ENCODE measurements around the gene MKNK1. TPM values are rescaled to one million over a fixed set of nuclear protein-coding genes. Genes with fewer than 3 reads are reported as not detected.

The MKNK1 gene
- total and polyA plus RNA-seq, 2 of the 4 experiments (the other 2 are of a cell fraction): 14.3 to 35.2 TPM

DNA sequence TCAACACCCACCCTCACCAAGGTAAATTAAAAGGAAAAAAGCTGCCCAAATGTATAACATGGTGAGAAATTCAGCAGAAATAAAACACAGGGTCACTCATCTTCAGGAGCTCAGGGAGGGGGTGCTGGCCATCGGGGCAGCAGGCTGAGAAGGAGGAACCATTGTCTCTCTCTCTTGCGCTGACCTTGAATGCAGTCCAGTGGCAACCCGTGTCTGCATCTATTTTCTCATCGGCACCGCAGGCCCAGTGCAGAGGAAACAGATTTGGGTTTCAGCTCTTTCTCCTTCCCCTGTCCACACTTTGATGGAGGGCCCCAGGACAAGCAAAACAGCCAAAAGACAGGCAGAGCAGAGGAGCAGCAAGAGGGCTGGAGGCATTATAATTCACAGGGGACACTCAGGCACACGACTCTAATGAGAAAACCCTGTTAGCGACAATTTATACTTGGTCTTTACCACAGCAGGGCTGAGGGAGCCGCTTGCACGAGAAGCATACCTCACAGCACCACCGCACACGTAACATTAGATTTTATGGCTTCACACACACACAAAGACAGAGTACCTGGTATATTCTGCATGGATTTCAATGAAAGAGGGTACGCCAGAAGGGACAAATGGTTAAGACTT lies 18.6 kb downstream of the MKNK1 start:
- dilution Hi-C loops (cut with HindIII; ENCODE audit: low sequenced_read_pairs, unreplicated experiment) (no loop called here), in situ Hi-C loops (cut with MboI; ENCODE audit: low sequenced_read_pairs) (no loop called here), intact Hi-C loops (cut with micrococcal nuclease) (no loop called here)
- H3K79me1 ChIP-seq (ENCODE audit: low read depth in 1 of 2, low read length in 2 of 2): peaks cover 0 to 3% of the 10 kb centered on the region in 2 experiments; a peak in 2 of 4 replicates
- no peak overlapping the region for H2BK5ac ChIP-seq (ENCODE audit: low read depth, low read length, poor library complexity, severe bottlenecking)
- no peak overlapping the region for H4K5ac ChIP-seq (ENCODE audit: low read depth, low read length)
- H3K4me1 ChIP-seq (ENCODE audit: control insufficient read depth, insufficient read depth, low read length): no peaks in the 10 kb centered on the region
- no peak overlapping the region for H3K4me2 ChIP-seq (ENCODE audit: low read depth, low read length)
- POLR2A ChIA-PET (ENCODE audit: unreplicated experiment): no interaction called here
- WGBS, 2 experiments (ENCODE audit: extremely low coverage in 2 of 2, insufficient read length in 1 of 2): 57% methylated on average over 1 of the region's 12 CpGs; no CpG with 5 or more reads in 1 of the 2 experiments
- no peaks in the 10 kb centered on the region for H3K27me3 ChIP-seq (ENCODE audit: control insufficient read depth, insufficient read depth, low read length)
- H3K56ac ChIP-seq (ENCODE audit: extremely low read depth, insufficient read depth, low read length): no peak overlapping the region
- ATAC-seq (ENCODE audit: low read depth) (no peak), DNase-seq (no peak)
- H3K18ac ChIP-seq (ENCODE audit: low read depth, low read length): no peak overlapping the region
- peaks cover 55% of the 10 kb centered on the region for H3K36me3 ChIP-seq (ENCODE audit: control insufficient read depth, insufficient read depth, low read length)
- no peak overlapping the region for H2AK5ac ChIP-seq (ENCODE audit: low read depth, low read length)
- no peak overlapping the region for H2AK9ac ChIP-seq (replicated peaks; ENCODE audit: low read depth, low read length, poor library complexity)
- no peak overlapping the region for H3K14ac ChIP-seq (replicated peaks; ENCODE audit: low read depth, low read length)
- H4K8ac ChIP-seq (ENCODE audit: low read depth in 2 of 2, low read length in 2 of 2): no peak overlapping the region
- no peak overlapping the region for H3K9ac ChIP-seq (ENCODE audit: low read depth, low read length)
- no peak overlapping the region for H4K91ac ChIP-seq (ENCODE audit: insufficient read depth, low read depth, low read length)
- H3K27ac ChIP-seq (ENCODE audit: insufficient read depth, low read length): no peak overlapping the region
- H3K9me3 ChIP-seq (ENCODE audit: control insufficient read depth, insufficient read depth, low read length): no peaks in the 10 kb centered on the region
- no peak overlapping the region for H3K23ac ChIP-seq (ENCODE audit: low read depth, low read length)
- H3K4me3 ChIP-seq (ENCODE audit: insufficient read depth, low read depth, low read length): no peak overlapping the region
- H3K9me1 ChIP-seq (ENCODE audit: insufficient read depth, low read length): peaks cover 6% of the 10 kb centered on the region
- no peak overlapping the region for H2AFZ ChIP-seq (replicated peaks; ENCODE audit: low read length, poor library complexity)
- no peak overlapping the region for H2BK120ac ChIP-seq (ENCODE audit: low read depth, low read length)
- no peaks in the 10 kb centered on the region; the same call in 1 of the 2 replicates for H4K20me1 ChIP-seq (ENCODE audit: insufficient read depth, low read length)
- H2BK15ac ChIP-seq (ENCODE audit: low read depth, low read length): no peak overlapping the region
- TF ChIP-seq USF2 (IDR thresholded peaks at IDR 0.05; ENCODE audit: low read depth, low read length) (no peak), CHD1 (IDR thresholded peaks at IDR 0.05; ENCODE audit: low read depth, low read length) (no peak), NFE2L2 (IDR thresholded peaks at IDR 0.05; ENCODE audit: low read depth, low read length) (no peak), BHLHE40 (IDR thresholded peaks at IDR 0.05; ENCODE audit: low read depth, low read length) (no peak), MAFK (IDR thresholded peaks at IDR 0.05; ENCODE audit: low read depth, low read length) (no peak), ELK1 (IDR thresholded peaks at IDR 0.05; ENCODE audit: borderline replicate concordance, low read depth, low read length) (no peak), CEBPB (IDR thresholded peaks at IDR 0.05; ENCODE audit: low read depth, low read length) (no peak)
- no peak overlapping the region for H3K4ac ChIP-seq (ENCODE audit: low read depth, low read length)
- H2BK20ac ChIP-seq (ENCODE audit: low read depth, low read length): no peak overlapping the region
- no TSS peak for BruUV-seq (replicated peaks)
- CTCF ChIA-PET: no interaction called here

Measured in IMR-90 (cell line).